Prostate gland (tissue), 2 donors: Measurements from ENCODE around the gene ANKRD18B. TPM values are rescaled to one million over a fixed set of nuclear protein-coding genes. Genes with fewer than 3 reads are reported as not detected.
A peak's percentile ranks its signal among the peaks of the same experiment; 100 is the strongest.
"Not testable (repeated sequence)": the region's sequence is repeated elsewhere in the genome, so short reads cannot be mapped to it uniquely, and the experiment has no call there.

Experiments
- DNase-seq: peaks from one replicate; pipeline ENCODE4 v3.0.0-alpha.2; 2019; ENCODE audit warnings: low spot score
- H3K27ac ChIP-seq, 2 donors: fragments of 200-600 bp; sonication (generic); 2 replicates each; pipeline ENCODE4 v1.5.1; 2017 to 2019
- H3K27me3 ChIP-seq: fragments of 200-600 bp; sonication (generic); replicated peaks from 2 replicates; pipeline ENCODE4 v1.5.1; 2019; ENCODE audit not compliant: insufficient read depth
- H3K36me3 ChIP-seq, 2 donors: fragments of 200-600 bp; sonication (generic); 1 replicate in 1 of 2; 2 replicates in 1 of 2; pipeline versions ENCODE4 v1.5.1 to v1.8.1; 2017 to 2019
- H3K4me1 ChIP-seq: fragments of 200-600 bp; sonication (generic); replicated peaks from 2 replicates; pipeline ENCODE4 v1.5.1; 2019
- H3K4me3 ChIP-seq, 2 donors: fragments of 200-600 bp; sonication (generic); 2 replicates each; pipeline ENCODE4 v1.5.1; 2017 to 2019
- H3K9me3 ChIP-seq: fragments of 200-600 bp; sonication (generic); 2 replicates; pipeline ENCODE4 v1.5.1; 2017
- POLR2A ChIP-seq: fragments of 450-650 bp; IDR thresholded peaks from one replicate; pipeline ENCODE4 v1.6.1; 2016; ENCODE audit warnings: antibody characterized with exemption, mild to moderate bottlenecking
- POLR2AphosphoS5 ChIP-seq: sonication (generic); formaldehyde crosslinking; IDR thresholded peaks from one replicate; pipeline ENCODE4 v1.6.1; 2017; ENCODE audit warnings: antibody characterized with exemption
- WGBS: methylation state at CpG from one replicate; pipeline ENCODE4 v1.1.5; 2018; 5-methylcytosine and 5-hydroxymethylcytosine counted together
- intact Hi-C: fragments of 100-400 bp; cut with DNase I; formaldehyde crosslinking; loops from one replicate; pipeline ENCODE4 v1.14.2; 2022
- total RNA-seq, 2 donors: library from RNA; depleted of rRNA; stranded (reverse); fragments of >200 nt; gene quantifications; one replicate each; pipeline ENCODE4 v1.1.0, GENCODE V29; 2016
- TF ChIP-seq, protein P1 (sequence below), 4 experiments: fragments of 200-600 bp in 2 of 4; fragments of 450-650 bp in 2 of 4; sonication (generic) in 2 of 4; IDR thresholded peaks; 1 replicate in 3 of 4; 2 replicates in 1 of 4; pipeline ENCODE4 v1.5.1; 2016 to 2019; ENCODE audit warnings: antibody characterized with exemption in 4 of 4, mild to moderate bottlenecking in 2 of 4, moderate library complexity in 2 of 4

ANKRD18B gene
- total RNA-seq, 2 donors from 2014 or later: 3.4 to 21.6 TPM

DNA sequence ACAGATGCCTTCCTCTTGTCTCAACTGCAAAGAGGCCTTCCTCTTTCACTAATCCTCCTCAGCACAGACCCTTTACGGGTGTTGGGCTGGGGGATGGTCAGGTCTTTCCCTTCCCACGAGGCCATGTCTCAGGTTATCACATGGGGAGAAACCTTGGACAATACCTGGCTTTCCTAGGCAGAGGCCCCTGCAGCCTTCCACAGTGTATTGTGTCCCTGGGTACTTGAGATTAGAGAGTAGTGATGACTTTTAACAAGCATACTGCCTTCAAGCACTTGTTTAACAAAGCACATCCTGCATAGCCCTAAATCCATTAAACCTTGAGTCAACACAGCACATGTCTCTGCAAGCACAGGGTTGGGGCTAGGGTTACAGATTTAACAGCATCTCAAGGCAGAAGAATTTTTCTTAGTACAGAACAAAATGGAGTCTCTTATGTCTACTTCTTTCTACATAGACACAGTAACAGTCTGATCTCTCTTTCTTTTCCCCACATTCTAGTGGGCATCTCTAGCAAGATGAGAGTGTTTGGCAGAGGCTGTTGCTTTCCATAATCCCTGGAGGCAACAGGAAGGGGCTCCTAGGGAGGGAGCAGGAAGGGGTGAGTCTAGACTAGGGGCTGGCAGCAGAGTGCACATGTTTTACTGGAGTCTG lies 8.6 kb upstream of the ANKRD18B start:
- intact Hi-C loops, H3K4me1 ChIP-seq, H3K36me3 ChIP-seq, H3K27me3 ChIP-seq, H3K4me3 ChIP-seq, H3K9me3 ChIP-seq: not testable (repeated sequence)
- TF ChIP-seq POLR2AphosphoS5: peak; percentile 80
- peak overlapping the region; percentile 41 to 45 for H3K27ac ChIP-seq
- WGBS: 25% methylated on average over 2 of the region's 2 CpGs
- DNase-seq: peak; percentile 23

DNA sequence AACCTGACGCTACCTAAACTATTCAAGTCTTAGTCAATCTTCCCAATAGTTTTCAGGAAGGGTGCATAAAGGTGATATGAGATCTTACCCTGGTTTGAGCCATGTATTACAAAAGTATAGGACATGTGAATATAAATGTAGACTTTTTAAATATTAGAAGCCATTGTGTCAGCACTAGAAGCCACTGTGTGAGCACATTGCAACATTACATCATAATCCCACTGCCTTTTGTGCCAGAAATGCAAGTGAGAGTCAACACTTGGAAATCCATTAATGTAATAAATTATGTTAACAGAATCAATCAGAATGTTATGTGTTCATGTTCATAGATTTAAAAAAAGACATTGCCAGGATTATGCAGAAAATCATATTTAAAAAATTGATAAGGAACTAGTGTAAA lies 7.7 kb upstream of the ANKRD18B start:
- intact Hi-C loops, DNase-seq: not testable (repeated sequence)
- WGBS: 100% methylated on average over 1 of the region's 1 CpG

DNA sequence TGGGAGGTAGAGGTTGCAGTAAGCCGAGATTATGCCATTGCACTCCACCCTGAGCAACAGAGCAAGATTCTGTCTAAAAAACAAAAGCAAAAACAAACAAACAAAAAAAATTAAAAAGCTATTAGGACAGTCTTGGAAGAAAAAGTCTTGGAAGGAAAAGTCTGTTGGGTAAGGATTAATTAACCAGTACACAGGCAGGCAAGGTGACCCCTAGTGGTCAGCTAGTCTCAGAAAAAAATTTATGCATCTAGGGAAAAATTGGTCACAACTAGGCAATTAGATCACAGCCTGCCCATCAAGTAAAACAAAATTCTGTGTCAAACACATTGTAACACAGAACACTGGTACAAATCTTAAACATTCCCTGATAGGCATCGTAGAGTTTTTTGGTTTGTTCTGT lies 6.7 kb upstream of the ANKRD18B start:
- H3K27me3 ChIP-seq: no peaks in the 10 kb centered on the region
- intact Hi-C loops: no loop called here
- H3K4me3 ChIP-seq: no peak overlapping the region
- H3K9me3 ChIP-seq: no peaks in the 10 kb centered on the region
- no peak for DNase-seq
- no peak overlapping the region for H3K27ac ChIP-seq
- no peaks in the 10 kb centered on the region for H3K4me1 ChIP-seq
- WGBS: 83% methylated on average over 2 of the region's 2 CpGs
- no peaks in the 10 kb centered on the region for H3K36me3 ChIP-seq
- TF ChIP-seq, protein P1, sequence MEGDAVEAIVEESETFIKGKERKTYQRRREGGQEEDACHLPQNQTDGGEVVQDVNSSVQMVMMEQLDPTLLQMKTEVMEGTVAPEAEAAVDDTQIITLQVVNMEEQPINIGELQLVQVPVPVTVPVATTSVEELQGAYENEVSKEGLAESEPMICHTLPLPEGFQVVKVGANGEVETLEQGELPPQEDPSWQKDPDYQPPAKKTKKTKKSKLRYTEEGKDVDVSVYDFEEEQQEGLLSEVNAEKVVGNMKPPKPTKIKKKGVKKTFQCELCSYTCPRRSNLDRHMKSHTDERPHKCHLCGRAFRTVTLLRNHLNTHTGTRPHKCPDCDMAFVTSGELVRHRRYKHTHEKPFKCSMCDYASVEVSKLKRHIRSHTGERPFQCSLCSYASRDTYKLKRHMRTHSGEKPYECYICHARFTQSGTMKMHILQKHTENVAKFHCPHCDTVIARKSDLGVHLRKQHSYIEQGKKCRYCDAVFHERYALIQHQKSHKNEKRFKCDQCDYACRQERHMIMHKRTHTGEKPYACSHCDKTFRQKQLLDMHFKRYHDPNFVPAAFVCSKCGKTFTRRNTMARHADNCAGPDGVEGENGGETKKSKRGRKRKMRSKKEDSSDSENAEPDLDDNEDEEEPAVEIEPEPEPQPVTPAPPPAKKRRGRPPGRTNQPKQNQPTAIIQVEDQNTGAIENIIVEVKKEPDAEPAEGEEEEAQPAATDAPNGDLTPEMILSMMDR (IDR thresholded peaks at IDR 0.05): peak; percentile 21 to 55 (median 39)
- no peak for TF ChIP-seq POLR2AphosphoS5

More for the DNA sequence above, 7.7 kb upstream of the ANKRD18B start:
- H3K4me1 ChIP-seq, H3K9me3 ChIP-seq, H3K27ac ChIP-seq, H3K36me3 ChIP-seq, H3K4me3 ChIP-seq, H3K27me3 ChIP-seq: not testable (repeated sequence)

DNA sequence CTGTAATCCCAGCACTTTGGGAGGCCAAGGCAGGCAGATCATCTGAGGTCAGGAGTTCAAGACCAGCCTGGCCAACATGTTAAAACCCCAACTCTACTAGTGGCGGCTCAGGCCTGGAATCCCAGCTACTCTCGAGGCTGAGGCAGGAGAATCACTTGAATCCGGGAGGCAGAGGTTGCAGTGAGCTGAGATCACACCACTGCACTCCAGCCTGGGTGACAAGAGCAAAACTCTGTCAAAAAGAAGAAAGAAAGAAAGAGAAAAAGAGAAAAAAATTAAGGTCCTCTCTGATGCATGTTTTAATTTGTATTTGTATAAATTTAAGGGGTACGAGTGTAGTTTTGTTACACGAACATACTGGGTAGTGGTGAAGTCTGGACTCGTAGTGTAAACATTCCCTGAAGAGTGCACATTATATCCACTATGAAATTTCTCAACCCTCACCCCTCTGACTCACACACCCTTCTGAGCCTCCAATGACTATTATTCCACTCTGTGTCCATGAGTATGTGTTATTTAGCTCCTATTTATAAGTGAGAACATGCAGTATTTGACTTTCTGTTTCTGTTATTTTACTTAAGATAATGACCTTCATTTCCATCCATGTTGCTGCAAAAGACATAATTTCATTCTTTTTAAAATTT lies 6.0 kb upstream of the ANKRD18B start:
- H3K36me3 ChIP-seq, H3K4me1 ChIP-seq, H3K4me3 ChIP-seq, H3K27me3 ChIP-seq, H3K27ac ChIP-seq, H3K9me3 ChIP-seq, intact Hi-C loops, DNase-seq: not testable (repeated sequence)
- WGBS: 51% methylated on average over 6 of the region's 6 CpGs

DNA sequence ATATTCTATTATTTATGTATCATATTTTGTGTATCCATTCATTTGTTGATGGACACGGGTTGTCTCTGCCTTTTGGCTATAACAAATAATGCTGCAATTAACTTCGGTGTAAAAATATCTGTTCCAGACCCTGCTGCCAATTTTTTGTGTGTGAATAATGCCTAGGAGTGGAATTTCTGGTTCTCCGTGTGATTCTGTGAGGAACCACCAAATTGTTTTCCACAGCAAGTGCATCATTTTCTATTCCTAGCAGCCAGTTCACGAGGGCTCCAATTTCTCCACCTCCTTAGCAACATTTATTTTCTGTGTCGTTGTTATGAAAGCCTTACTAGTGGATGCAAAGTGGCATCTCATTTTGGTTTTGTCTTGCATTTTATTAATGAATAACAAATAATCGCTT lies 2.2 kb upstream of the ANKRD18B start:
- H3K27ac ChIP-seq, intact Hi-C loops, H3K4me1 ChIP-seq, H3K27me3 ChIP-seq, DNase-seq, H3K9me3 ChIP-seq, H3K36me3 ChIP-seq, H3K4me3 ChIP-seq: not testable (repeated sequence)
- 47% methylated on average over 6 of the region's 6 CpGs for WGBS

DNA sequence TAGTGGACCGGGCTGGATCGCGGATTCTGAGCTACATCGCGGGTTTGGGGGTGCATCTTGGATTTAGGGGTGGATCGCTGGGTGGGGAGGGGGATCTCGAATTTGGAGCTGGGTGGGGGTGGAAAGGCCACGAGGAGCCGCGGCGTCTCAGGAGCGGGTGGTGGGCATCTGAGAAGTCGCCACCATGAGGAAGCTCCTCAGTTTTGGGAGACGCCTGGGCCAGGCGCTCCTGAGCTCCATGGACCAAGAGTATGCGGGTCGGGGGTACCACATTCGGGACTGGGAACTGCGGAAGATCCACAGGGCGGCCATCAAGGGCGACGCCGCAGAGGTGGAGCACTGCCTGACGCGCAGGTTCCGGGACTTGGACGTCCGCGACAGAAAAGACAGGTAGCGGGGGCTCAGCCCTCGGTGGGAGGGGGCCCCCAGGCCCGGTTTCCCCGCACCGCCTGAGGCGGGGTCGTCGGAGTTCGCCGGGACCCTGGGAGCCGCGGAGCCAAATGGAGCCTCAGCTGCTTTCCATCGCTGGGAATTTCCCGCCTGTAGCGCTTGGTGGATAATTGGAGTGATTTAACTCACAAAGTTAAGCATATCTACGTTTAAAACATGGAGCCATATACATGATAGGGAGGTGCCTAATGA lies 376 bp downstream of the ANKRD18B start:
- intact Hi-C loops: no loop called here
- DNase-seq: peak; percentile 26
- Histone ChIP-seq H3K4me3 (peak overlapping the region; percentile 39 to 52), H3K36me3 (no peaks in the 10 kb centered on the region), H3K9me3 (no peaks in the 10 kb centered on the region), H3K27ac (peak overlapping the region; percentile 75 to 76), H3K4me1 (no peaks in the 10 kb centered on the region), H3K27me3 (no peaks in the 10 kb centered on the region)
- TF ChIP-seq, protein P1 (IDR thresholded peaks at IDR 0.05): no peak
- TF ChIP-seq POLR2AphosphoS5: no peak
- TF ChIP-seq POLR2A: no peak
- WGBS: 3% methylated on average over 45 of the region's 45 CpGs

DNA sequence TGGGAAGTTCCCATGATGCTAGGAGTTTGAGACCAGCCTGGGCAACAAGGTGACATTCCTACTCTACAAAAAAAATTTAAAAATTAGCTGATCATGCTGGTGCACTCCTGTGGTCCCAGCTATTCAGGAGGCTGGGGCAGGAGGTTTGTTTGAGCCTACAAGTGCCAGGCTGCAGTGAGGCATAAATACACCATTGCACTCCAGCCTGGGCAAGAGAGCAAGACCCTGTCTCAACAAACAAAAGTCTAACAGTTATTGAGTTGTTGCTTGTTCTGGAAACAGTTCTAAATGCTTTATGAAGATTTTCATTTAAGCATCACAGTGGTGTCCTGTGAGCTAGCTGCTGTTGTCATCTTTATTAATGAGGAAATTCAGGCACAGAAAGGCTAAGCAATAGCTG lies 4.0 kb downstream of the ANKRD18B start:
- intact Hi-C loops, H3K9me3 ChIP-seq, H3K27ac ChIP-seq, DNase-seq, H3K4me3 ChIP-seq, H3K27me3 ChIP-seq, H3K4me1 ChIP-seq, H3K36me3 ChIP-seq: not testable (repeated sequence)

DNA sequence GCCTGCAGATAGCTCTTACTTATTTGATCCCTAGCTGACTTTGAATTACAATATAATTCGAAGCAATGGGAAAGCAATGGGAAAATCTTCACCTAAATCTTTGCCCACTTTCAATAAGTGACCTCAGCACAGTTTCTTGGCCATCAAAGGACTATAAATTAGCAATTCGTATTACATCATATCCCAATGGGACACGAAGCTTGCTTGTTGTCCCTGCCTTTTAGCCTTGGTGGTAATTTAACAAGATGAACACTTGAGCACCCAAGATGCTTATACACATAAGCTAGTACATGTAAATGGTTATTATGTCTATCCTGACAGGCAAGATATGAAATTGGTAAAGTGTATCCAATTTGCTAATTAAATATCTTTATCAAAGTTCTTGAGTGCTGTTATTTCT lies 9.9 kb downstream of the ANKRD18B start:
- H3K9me3 ChIP-seq, H3K27ac ChIP-seq, H3K4me3 ChIP-seq, intact Hi-C loops, H3K36me3 ChIP-seq, H3K4me1 ChIP-seq, H3K27me3 ChIP-seq, DNase-seq: not testable (repeated sequence)
- 74% methylated on average over 3 of the region's 3 CpGs for WGBS
